ENCODE data around the gene TMX4. TPM values are rescaled to one million over a fixed set of nuclear protein-coding genes. Genes with fewer than 3 reads are reported as not detected.

The TMX4 gene
- polyA plus RNA-seq, 1 experiment, result 11.3 TPM

DNA sequence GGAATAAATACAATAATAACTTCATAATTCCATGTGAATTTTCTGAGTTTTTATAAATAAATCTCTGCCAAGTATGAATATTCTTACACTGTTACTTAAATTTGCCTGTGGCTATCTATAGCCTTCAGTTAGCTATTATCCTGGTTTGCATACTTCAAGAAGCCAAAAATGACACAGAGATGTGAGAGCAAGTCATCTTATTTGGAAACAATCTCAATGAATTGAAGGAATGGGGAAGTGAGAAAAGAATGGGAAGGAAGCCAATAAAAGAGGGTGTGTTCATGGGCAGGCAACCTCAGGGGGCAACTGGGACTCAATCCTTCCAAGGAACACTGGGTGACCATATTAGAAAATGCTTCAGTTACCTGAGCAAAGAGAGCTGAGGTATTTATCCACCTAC lies 89.2 kb downstream of the TMX4 start:
- TF ChIP-seq, protein P1, sequence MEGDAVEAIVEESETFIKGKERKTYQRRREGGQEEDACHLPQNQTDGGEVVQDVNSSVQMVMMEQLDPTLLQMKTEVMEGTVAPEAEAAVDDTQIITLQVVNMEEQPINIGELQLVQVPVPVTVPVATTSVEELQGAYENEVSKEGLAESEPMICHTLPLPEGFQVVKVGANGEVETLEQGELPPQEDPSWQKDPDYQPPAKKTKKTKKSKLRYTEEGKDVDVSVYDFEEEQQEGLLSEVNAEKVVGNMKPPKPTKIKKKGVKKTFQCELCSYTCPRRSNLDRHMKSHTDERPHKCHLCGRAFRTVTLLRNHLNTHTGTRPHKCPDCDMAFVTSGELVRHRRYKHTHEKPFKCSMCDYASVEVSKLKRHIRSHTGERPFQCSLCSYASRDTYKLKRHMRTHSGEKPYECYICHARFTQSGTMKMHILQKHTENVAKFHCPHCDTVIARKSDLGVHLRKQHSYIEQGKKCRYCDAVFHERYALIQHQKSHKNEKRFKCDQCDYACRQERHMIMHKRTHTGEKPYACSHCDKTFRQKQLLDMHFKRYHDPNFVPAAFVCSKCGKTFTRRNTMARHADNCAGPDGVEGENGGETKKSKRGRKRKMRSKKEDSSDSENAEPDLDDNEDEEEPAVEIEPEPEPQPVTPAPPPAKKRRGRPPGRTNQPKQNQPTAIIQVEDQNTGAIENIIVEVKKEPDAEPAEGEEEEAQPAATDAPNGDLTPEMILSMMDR (IDR thresholded peaks at IDR 0.05; ENCODE audit: insufficient read depth, low read depth, low read length), result no peak
- CTCF ChIA-PET, result no interaction called here
- POLR2A ChIA-PET, result no interaction called here
- DNase-seq (ENCODE audit: low read depth), result no peak
- H3K36me3 ChIP-seq (ENCODE audit: control insufficient read depth, insufficient read depth, low read length), result no peaks in the 10 kb centered on the region
- H3K27me3 ChIP-seq (ENCODE audit: control insufficient read depth, insufficient read depth, low read length), result peaks cover 2% of the 10 kb centered on the region
- H3K4me3 ChIP-seq (ENCODE audit: low read depth, low read length), result no peak overlapping the region

Other genes with a start within 250 kb of the TMX4 start
- not detected in 2 replicates for gene HAO1, start 79.3 kb downstream of the TMX4 start, polyA plus RNA-seq (2011; rRNA removed)
- 13.5 and 15.2 TPM in 2 replicates for gene PLCB1, start 112.5 kb upstream of the TMX4 start, polyA plus RNA-seq (2011; rRNA removed)